GM18505 (cell line): ENCODE measurements around the gene KRT7.
"Not testable (repeated sequence)": the region's sequence is repeated elsewhere in the genome, so short reads cannot be mapped to it uniquely, and the experiment has no call there.

Experiments
- ATAC-seq: cut with Tn5 transposase; IDR thresholded peaks from one replicate; pipeline ENCODE4 v1.9.1; 2021; ENCODE audit not compliant: unreplicated experiment
- POLR2A ChIP-seq: IDR thresholded peaks from 4 replicates; pipeline ENCODE4 v1.6.1; 2011; ENCODE audit warnings: borderline replicate concordance; ENCODE audit not compliant: insufficient read depth, insufficient read length; ENCODE audit errors: extremely low read depth

The KRT7 gene

DNA sequence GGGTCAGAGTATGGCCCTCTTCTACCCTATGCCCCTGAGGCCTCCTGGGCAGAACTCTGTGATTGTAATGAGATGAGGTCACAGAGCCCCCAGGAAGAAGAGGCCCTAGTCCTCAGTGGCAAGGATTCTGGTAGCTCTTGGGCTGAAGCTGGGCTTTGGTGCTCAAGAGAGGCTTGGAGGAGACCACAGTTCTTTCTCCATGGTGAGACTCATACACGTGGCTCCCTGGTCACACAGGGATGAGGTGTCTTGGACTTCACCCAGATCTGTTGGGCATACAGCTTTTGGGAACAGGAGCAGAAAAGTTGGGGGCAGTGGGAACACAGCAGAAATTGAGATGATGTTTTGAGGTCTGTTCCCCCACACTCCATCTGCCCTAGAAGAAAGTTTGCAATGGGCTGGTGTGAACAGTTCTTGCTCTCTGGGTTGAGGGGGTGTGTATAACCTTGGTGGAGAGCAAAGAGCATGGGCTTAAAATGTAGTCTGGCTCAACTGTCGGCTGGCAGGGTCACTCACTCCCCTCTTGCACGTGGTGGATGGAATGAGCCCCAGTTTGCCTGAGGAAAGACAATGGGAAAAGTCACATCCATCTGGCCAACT, 41.6 kb downstream of the KRT7 start, which contains the start of gene KRT86:
KRT86 (plus strand) TSS at position 125 of the 600 bp plus-strand sequence. CDS start 27,272 bp downstream, outside the sequence.
- no peak for TF ChIP-seq POLR2A
- ATAC-seq = no peak

DNA sequence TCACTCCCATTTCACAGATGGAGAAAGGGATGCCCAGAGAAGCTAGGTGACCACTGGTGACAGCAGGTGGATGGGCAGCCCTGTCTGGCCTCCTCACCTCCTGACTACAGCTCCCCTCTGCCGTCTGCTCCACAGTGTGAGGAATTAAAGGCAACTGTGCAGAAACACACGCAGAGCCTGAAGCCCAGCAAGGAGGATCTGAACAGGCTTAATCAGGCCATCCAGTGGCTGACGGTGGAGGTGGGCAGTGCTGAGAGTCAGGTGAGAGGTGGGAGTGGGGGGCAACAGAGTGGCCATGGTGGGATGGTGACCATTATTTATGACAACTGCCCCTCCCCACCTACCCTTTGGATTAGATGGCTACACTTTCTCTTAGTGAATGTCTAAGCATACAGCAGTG, 42.6 kb downstream of the KRT7 start:
- no peak for TF ChIP-seq POLR2A
- ATAC-seq = no peak

DNA sequence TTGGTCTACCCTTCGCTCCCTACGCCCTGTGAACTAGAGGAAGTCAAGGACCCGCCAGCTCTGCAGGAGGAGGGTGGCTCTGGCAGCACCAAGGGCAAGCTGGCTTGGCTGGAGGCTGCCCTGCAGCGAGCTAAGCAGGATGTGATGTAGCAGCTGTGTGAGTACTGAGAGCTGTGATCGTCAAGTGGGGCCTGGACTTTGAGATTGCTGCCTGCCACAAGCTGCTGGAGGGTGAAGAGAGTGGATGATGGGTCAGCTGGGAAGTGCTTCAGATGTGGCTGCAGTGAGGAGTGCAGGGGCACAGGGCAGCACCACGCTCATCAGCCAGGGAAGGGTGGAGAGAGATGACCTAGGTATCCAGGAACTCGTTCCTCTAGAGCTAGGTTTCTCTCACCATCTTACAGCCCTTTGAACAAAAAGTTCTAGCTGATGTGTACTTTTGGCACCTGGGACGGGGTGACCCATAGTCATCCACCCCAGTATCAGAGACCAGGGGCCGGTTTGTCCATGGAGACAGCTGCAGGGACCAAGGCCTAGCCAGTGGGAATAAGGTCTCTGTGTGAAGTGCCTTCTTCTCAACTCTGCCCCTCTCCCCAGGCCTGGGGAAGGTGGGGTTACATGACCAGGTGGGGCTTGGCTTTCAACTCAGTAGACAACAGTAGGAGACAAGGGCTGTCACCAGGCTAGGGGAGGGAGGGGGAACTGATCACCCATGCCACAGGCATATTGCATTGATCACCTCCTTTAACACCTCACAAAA, 44.6 kb downstream of the KRT7 start:
- no peak for ATAC-seq
- no peak for TF ChIP-seq POLR2A

DNA sequence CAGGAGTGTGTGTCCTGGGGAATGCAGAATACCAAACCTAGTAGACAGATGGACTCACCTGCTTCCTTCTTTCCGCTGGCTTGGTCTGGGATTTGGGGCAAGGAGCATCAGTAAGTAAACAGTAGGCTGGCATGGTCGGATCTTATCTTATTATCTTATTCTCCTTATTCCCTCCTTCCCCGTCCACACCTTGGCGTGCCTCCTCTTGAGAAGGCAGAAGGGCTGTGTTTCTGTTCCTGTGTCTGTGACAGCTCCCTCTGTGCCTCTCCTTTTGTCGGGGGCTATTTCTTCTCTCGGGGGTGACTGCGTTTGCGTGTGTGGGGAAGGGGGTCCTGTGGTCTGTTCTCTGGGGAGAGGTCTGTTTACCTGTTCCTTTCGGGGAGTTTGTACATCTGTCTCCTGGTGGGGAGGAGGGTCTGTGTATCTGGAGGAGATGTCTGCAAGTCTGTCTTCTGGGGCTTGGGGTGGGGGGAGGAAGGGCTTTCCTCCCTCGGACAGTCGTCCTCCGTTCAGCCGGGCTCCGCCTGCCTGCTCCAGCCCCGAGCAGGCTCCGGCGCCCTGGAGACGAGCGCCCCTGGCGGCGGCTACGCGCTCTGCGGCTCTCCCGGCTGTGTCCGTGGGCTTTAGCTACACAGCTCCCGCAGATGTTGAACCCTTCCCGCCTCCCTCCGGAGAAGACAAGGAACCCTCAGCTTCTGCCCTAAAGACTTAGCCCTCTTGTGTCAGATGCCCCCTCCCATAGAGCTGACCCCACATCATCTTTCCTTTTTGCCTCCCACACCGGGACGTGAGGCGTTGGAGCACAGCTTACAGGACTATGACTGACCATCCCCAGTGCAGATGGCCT, 45.8 kb downstream of the KRT7 start:
- ATAC-seq = peak; percentile 72
- no peak for TF ChIP-seq POLR2A

DNA sequence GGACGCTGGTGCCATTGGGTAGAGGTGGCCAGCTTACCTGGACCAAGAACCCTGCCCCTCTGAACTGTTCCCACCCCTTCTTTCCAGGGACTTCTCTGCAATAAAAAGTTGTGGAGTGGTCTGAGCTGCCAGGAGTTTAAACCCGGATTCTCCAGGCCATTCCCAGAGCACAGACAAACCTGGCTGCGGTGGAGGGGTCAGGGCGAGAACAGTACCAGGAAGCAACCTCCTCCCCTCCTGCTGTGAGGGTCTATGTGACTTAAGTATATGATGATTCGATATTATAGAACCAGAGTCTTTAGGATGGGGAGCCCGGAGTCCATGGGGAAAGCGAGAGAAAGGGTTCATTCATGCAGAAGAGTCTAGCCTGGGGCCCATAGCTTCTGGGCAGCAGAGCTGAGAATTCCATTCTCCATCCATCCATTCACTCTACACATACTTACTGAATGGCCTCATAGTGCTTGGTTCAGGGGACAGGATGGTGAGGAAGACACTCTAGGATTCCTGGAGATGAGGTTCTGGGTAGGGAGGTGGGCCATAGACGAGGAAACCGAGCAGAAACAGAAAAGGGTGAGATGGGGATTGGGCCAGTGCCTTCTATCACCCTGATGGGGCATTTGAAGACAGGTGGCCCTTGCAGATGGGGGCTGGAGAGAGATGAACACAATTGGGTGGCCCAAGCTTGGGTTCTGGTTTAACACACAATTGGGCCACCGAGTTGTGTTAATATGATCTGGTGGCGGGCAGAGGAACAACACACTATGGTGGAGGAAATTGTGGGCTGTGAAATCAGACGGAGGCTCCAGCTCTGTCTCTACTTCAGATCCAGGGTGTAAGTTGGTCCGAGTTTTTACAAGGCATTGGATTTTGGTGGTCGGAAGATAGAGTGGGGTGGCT, 46.6 kb downstream of the KRT7 start:
- no peak for TF ChIP-seq POLR2A
- no peak for ATAC-seq

DNA sequence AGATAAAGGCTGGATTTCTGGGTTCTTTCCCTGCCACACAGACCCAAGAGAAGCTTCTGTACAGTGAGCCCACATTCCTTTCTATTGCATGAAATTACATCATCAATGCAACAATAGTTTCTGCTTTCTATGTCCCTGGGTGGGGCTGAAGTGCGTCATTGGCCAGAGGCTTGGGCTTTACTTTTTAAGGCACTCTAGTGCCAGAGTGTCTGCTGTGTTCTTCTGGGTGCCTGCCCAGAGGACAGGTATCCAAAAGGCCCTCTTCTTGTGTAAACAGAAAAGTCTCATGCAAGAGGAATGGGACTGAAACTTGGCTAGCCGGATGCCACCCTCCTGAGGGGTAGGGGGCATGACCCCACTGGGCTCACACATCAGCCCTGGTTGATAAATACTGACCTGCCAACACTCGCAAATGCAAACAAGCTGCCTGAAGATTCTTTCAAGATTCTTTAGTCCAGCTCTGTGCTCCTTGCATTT, 47.3 kb downstream of the KRT7 start:
- TF ChIP-seq POLR2A = no peak
- ATAC-seq = no peak

DNA sequence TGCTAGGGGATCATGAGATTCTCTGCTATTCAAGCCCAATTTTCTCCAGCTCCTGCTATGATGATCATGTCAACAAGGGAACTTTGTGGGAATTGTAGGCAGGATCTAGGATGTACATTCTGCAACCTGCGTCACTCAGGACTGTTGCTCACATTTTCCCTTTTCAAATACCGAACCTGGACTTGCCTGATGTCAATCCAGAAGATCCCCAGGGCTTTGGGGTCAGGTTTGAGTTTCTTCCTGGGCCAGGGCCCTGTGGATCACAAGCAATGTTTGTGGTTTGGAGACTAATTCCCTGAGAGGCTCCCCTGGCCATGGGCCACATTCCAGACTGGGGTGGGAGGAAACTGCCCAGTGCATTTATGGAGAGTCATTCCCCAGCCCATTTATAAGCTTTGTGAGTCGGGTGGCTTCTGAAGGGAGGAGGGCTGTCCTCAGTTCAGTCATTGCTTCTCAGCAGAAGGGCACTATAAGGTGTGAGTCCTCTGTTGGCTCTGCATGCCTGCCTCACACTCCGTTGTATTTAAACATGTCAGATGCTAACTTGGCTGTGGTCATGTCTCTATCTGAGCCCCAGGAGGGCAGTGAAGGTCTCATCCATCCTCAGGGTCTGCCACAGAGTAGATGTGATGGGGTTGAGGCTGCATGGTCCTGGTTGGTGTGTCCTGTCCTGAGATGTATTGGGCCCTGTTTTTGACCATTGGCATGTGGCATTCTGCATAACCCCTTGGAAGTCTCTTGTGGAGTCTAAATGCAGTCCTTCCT, 47.9 kb downstream of the KRT7 start:
- no peak for ATAC-seq
- no peak for TF ChIP-seq POLR2A

DNA sequence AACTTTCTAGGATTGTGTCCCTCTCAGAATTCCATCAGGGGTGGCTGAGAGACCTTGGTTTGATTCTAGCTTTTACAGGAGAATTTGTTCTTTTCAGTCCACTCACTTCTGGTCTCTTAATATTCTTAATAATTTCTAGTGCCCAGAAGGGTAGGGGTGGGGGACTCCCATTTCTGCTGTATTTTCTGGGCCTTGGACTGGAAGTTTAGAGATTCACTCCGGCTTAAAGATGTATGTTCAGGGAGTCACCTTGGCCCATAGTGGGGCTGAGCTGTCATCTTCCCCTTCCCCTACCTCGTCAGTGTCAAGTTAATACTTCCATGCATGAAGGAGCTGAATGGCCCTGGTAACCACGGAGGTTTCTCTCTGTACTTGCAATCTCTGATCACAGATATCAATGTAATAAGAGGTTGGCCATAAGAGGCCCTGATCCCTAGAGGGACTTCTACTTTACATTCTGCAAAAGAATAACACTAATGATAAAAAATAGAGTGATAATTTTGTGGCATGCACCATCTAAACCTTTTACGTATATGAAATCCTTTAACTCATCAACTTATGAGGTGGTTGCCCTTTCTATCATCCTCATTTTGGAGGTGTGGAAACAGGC, 51.6 kb downstream of the KRT7 start:
- ATAC-seq = no peak
- no peak for TF ChIP-seq POLR2A

DNA sequence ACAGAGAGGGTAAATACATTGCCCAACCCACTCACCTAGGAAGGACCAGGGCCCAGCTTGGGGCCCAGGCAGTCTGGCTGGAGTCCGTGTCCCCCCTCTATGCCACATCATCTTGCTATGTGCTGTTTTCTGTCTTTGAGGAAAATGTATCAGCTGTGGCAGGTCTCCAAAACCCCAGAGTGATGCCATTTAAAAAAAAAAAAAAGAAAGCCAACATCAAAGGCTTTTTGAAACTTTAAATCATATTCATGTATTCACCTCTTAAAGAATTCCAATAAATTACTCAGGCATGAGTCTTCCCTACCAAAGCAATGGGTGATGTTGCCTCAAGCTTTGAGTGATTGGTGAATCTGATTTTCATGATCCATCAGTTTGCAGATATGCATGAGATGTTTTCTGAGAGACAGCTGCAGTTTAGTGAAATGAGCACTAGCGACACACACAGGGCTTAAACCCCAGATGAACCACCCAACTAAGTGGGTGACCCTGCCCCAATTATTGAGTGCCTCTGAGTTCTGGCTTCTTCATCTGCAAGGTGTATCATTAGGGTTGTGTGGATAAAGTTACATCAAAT, 52.2 kb downstream of the KRT7 start:
- ATAC-seq = no peak

DNA sequence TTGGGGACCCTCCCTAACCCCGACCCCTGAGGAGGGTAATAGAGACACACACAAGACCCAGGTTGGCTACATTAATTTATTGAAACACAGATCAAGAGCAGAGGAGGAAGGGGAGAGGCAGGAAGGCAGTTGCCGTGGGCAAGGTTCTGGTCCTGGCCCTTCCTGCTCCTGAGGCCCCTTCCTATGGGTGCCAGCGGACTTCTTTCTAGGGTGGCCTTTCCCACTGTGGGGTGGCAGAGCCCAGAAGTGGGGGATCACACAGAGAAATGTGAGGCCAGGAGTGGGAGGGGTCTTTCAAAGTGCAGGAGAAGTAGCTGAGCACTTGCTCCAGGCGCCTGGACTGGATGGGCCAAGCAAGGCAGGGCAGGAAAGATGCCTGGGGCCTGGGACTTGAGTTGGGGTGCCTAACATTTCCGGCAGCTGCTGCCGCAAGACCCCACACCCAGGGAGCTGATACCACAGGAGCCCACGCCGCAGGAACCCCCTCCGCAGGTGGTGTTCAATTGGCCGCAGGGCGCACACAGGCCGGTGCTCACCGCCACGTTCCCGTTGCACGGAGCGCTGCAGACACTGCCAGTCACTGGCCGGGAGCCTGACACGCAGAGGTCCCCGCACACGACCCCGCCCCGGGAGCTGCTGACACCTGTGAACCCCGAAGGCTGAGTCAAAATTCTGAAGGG, 52.9 kb downstream of the KRT7 start:
- no peak for ATAC-seq
- TF ChIP-seq POLR2A = no peak

More for the DNA sequence above, 52.2 kb downstream of the KRT7 start:
- TF ChIP-seq POLR2A = no peak

DNA sequence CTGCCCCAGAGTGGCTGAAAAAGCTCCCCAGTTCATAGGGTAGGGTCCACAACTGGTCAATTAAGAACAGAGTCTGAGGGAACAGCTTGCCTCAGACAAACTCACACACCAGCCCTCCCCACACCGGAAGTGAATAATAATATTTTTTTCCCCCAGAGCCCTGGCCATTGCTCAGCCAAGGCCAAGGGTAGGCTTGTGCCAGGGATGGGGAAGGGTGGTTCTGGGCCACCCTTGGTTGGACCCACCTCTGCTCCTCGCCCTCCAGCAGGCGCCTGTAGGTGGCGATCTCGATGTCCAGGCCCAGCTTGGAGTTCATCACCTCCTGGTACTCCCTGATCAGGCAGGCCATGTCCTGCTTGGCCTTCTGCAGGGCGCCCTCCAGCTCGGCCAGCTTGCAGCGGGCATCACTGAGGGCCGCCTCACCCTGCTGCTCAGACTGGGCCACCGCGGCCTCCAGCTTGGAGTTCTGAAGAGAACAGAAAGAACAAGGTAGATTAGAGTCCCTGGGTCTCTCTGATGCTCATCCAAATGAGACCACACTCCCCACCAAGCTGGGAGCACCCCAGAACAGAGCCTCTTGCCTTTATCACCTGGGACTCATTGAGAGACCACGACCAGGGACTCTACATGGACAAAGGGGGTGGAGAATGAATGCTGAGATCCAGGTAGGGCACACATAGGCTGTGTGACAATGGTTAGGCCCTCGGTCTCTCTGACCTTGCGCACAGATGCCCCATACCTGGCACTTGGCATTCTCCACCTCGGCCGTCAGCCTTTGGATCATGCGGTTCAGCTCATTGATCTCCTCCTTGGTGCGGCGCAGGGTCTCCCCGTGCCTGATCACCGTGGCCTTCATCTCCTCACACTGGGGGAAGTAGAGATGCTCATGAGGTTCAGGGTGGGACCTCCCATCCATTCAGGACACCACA, 54.1 kb downstream of the KRT7 start:
- ATAC-seq = not testable (repeated sequence)

DNA sequence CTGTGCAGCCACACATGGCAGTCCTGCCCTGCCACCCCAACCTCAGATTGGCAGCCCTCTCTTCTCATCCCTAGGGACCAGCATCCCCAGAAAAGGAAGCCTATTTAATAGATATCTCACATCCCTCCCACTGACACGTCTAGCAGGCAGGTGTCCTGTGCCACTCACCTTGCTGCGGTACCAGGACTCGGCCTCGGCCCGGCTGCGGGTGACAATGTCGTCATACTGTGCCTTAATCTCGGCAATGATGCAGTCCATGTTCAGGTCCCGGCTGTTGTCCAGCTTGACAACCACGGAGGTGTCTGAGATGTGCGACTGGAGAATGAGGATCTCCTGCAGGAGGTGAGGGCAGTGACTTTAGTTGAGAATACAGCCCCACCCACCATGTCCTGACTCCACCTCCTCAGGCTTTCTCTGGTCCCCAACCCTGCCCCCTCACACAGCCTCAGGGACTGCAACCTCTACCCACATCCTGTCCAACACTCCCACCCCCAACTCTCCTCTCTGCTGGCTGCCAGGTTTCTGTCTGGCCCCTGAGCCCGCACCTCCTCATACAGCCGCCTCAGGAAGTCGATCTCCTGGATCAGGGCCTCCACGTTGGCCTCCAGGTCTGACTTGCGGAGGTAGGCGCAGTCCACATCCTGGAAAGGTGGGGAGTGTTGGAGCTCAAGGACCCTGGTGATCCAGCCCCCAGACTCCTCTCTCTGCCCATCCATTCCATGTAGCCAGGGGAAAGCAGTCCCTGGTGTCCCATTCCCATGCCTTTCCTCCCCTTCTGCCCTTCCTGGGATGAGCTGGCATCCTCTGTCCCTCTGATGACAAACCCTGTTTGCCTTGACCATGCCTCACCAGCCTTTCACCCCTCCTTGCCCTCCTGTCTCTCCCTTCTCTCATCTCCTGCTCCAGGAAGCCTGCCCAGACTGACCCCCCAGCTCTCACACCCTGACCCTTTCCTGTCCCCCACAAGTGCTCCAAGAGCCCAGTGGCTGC, 55.1 kb downstream of the KRT7 start:
- peak; percentile 89 for ATAC-seq

DNA sequence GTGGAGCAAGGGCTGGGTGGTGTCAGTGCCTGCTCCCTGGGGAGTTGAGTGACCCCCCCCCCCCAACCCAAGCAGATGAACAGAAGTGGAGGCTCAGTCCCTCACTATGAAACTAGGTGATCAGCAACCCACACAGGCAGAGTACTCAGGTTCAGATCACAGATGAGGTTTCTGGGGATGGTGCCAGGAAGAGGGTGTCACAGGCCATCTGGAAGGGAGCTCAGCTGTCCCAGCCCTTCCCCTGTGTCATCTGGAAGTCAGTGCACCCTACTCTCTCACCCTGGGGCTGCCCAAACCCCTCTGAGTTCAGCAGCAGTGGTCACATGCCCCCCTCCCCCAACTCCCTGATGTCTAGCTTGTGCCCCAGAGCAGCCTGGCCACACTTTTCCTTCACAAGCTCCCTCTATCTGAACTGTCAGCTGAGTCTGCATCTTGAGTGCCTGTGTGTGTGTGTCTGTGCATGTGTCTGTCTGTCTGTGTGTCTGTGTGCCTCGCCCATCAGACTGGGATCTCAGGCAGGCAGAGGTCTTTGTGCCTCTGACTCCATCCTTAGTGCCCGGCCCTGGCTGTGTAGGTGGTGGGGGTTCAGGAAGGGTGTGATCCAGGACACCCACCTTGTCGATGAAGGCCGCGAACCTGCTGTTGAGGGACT, 57.6 kb downstream of the KRT7 start:
- ATAC-seq = not testable (repeated sequence)
